Kidney glomerular epithelial cell (primary cell): ENCODE results near the gene NCCRP1.

Source experiments
- DNase-seq: peaks from one replicate; lab custom pipeline; 2025; lab: John Stamatoyannopoulos, UW

The NCCRP1 gene, protein sequence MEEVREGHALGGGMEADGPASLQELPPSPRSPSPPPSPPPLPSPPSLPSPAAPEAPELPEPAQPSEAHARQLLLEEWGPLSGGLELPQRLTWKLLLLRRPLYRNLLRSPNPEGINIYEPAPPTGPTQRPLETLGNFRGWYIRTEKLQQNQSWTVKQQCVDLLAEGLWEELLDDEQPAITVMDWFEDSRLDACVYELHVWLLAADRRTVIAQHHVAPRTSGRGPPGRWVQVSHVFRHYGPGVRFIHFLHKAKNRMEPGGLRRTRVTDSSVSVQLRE

DNA sequence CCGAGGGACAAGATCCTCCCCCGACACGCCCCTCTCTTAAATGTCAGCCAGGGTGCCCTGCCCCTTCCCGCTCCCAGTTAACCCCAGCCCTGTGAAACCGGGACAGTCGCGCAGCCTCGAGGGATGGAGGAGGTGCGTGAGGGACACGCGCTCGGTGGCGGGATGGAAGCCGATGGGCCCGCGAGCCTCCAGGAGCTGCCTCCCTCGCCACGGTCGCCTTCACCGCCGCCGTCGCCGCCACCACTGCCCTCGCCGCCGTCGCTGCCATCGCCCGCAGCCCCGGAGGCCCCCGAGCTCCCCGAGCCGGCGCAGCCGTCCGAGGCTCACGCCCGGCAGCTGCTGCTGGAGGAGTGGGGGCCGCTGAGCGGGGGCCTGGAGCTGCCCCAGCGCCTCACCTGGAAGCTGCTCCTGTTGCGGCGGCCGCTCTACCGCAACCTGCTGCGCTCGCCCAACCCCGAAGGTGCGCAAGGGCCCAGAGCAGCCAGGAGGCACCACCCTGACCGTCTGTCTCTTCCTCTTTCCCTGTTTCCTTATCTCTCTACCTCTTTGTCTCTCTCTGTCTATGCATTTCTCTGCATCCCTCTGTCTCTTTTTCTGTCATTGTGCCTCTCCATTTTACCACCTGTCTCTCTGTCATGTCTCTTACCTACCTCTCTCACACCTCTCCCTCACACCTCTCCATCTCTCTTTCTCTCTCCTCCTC, at the start of gene NCCRP1:
TSS of gene NCCRP1 (plus strand) at position 105 of the 703 bp plus-strand sequence. CDS start at position 124, 19 bp downstream.
- no peak for DNase-seq

DNA sequence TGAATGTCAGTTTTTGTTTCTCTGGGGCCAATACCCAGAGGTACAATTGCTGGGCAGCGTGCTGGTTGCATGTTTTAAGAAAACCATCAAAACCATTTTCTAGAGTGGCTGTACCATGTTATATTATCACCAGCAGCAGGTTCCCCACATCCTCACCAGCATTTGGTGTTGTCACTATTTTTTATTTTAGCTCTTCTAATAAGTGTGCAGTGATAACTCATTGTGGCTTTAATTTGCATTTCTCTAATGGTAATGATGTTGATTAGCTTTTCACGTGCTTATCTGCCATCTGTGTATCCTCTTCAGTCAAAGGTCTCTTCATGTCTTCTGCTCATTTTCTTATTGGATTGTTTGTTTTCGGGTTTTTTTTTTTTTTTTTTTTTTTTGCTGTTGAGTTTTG, 49.3 kb upstream of the NCCRP1 start:
- no peak for DNase-seq

DNA sequence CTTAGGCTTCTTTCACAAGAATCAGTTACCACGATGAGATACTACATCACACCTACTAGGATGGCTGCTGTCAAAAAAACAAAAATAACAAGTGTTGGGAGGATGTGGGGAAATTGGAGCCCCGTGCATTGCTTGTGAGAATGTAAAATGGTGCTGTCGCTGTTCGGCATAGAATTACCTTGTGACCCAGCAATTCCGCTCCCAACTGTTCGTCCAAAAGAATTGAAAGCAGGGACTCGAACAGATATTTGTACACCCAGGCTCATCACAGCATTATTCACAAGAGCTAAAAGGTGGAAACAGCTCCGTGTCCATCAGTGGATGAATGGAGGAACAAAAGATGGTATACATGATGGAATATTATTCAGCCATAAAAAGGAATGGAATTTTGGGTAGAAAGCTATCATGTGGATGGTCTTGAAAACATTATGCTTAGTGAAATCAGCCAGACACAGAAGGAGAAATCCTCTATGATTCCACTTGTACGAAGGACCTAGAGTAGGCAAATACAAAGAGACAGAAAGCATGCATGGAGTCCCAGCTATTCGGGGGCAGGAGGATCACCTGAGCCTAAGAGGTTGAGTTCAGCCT, 47.7 kb upstream of the NCCRP1 start:
- DNase-seq: no peak

DNA sequence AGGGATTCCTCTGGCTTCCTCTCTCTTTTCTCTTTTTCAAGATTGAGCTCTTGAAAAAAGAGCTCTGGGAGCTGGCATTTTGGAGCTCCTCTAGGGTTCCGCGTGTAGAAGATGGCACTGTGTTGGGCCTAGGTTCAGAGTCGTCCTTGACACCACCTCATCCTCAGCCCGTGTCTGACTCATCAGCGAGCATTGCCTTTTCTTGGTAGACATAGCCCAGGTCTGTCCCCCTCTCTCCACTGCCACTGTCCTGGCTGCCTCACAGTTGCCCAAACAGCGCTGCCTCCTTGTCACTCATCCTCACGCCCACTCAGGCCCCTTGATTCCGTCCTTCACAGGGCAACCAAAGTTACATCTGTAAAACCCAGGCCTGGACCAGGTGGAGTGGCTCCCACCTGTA, 46.5 kb upstream of the NCCRP1 start:
- no peak for DNase-seq

DNA sequence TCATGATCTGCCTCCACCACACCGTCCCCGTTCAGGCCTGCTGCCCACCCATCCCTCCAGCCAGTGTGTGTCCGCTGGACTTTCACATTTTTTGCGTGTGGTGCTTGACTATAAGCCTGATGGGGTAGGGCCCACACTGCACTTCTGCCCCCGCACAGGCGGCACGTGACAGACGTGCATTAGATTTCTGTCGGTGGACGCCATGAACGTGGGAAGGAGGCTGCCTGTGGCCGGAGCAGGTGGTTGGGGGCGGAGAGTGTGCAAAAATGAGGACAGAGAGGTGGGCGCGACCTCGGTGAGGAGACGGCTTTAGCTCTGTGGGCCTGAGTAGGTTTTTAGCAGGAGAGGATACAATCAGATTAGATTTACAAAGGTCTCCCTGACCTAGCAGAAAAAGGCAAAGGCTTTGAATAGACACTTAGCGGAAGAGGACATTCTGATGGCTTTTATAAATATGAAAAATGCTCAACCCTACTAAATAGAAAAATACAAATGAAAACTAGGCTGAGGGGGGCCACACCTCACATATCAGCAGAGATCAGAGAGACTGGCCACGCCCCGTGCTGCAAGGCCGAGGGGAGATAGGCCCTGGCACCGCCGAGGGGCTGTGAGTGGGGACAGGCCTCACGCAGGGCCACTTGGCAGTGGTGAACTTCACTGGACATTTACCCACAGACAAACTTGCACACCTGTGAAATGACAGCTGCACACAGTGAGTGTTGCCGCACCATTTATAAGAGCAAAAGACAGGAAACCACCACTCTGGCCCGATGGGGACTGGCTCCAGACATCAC, 45.8 kb upstream of the NCCRP1 start:
- DNase-seq: no peak

DNA sequence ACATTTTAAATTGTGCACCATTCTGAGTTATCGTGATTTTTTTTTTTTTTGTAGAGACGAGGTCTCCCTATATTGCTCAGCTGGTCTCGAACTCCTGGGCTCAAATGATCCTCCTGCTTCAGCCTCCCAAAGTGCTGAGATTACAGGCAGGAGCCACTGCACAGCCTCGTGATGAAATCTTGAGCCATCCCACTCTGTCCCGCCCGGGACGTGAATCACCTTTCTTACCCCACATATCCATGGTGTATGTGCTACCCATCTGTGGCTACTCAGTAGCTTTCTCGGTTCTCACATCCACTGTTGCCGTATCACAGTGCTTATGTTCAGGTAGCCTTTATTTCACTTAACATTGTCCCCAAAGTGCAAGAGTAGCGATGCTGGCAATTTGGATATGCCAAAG, 44.7 kb upstream of the NCCRP1 start:
- no peak for DNase-seq

DNA sequence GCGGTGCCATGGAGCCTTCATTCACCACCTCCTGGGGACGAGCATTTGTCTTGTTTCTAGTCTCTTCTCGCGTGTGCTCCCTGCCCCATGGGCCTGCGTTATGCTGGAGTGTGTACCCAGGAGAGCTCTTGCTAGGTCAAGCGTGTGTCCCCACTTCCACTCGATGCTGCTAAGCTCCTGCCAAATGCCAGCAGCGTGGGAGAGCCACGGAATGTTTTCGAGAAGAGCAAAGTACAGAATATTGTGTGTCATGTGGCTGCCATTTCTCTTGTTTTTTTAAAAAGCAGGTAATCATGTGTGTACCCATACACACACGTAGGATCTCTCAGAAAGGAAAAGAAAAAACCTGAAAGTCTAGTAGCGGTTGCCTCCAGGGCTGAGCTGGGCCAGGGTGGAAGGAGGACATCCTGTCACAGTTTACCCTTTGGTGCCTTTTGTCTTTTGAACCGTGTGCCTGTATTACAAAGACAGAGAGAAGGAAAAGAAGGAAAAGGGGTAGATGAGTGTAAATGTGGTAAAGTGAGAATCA, 42.6 kb upstream of the NCCRP1 start:
- no peak for DNase-seq

DNA sequence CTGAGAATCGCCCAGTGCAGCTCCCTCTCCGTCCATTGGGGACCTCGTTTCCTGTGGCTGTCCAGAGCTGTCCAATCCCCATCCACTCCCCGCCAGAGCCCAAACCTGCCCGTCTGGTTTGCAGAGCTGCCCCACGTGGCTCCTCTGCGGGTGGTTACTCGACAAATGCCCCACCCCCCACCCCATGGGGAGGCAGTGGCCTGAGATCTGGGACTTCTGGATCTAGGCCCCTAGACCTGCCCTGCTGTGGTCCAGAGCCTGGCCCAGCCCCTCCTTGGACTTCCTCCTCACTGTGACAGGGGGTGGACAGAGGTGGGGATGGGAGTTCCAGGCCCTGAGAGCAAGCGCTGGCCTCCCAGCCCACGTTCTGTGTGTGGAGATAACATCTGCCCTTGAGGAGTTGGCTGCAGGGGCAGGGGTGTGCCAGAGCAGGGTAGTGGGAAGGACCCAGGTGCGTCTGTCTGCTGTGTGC, 42.1 kb upstream of the NCCRP1 start:
- DNase-seq: no peak

DNA sequence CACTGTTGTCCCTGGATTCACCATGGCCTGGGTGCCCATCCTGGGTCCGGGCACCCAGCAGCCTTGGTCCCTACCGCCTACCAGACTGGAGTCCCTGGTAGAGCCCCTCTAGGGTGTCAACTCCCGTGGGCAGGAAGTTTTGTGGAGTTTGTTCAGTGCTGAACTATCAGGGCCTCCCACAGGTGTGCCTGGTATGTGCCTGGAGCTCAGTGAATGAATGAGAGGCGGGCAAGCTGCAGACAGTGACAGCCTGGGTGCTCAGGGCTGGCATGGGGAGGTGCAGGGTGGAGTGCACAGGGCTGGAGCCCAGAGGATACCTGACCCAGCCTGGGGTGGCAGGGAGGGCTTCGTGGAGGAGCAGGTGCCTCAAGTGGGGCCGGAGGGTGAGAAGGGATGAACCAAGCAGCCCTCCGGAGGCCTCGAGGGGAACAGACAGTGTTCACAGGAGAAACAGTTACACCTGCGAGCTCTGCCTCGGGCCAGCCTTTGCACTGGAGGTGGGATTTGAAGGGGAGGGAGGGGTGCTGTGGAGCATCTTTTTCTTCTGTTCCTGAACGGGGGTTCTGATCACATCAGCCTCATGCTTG, 41.6 kb upstream of the NCCRP1 start:
- no peak for DNase-seq

DNA sequence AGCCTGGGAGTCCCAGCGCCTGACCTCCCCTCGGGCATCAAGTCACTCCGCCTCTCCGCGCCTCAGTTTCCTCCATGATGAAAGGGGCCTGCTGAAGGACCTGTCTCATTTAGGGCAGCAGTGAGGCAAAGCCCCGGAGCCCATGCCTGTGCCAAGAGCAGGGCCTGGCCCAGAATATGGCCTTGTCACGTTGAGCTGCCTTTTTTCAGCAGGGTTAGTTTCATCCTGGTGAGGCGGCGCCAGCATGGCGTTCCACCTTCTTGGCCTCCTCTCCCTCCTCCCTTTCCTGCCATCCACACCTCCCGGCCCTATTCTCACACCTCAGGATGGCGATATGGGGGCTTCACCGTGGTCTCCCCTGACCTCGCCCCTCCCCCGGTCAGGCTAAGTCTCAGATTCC, 41.0 kb upstream of the NCCRP1 start:
- no peak for DNase-seq

DNA sequence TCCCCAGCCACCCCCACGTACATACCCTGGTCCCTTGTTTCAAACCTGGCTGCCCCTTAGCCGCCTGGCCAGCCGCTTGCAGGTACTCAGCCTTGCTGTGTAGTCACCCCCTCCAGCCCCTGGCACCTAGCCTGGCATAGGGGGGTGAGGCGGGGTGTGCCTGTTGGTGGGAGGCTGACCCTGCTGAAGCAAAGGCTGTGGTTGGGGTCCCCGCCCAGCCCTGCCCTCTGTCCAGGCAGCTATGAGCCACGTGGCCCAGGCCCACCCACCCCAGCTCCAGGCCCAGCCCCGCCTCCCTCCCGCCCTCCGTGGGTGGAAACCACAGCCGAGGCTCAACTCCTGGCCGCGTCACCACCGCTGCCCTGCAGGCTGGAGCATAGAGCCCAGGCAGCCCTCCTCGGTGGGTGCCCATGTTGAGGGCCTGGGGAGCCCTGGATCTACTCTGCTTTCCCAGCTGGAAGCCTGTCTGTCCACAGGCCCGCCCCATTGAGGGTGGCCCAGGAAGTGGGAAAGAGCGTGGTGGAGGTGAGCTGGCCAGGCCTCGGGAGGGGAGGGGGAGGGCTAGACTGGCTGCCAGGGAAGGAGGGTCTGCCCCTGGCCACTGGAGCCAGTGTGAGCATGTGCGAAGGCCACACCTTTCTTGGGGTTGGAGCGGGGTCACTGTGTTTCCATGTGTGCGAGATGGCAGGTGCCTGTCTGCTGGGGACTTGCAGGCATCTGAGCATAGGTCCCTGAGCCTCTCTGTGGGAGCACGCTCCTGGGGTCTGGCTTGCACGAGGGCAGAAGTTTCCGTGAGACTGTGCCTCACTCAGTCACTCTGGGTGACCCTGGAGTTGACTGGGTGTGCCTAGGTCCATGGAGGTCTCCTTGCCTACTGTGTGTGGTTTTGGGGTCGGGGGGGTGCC, 40.2 kb upstream of the NCCRP1 start:
- no peak for DNase-seq

DNA sequence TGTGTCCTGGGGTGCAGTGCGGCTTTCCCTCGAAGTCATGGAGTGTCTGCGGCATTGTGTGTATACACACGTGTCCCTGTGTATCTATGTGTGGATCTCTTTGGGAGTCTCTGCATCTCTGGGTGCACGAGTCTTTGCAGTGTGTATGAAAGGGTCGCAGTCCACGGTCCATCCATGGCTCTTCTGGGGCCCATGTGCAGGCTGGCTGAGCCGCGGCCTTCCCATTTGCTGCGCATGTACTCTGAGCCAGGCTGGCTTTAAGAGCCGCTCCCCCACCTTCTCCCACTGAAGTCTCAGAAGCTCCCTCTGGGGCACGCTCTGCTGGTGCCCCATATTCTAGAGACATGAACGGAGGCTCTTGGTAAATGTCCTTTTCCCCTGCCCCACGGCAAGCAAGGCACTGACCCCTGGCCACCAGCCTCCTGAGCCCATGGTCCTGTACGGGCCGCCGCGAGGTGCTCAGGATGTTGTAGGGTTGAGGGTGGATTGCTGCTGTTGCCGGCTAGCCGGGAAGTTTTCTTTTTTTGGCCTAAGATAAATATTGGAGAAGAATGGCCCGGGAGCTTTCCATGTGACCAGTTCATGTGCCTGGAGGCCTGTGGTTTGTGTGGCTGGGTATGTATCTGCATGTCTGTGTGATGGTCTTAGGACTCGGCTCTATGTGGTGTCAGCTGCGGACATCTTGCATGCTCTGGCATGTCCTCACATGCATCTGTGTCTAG, 39.3 kb upstream of the NCCRP1 start:
- DNase-seq: no peak

DNA sequence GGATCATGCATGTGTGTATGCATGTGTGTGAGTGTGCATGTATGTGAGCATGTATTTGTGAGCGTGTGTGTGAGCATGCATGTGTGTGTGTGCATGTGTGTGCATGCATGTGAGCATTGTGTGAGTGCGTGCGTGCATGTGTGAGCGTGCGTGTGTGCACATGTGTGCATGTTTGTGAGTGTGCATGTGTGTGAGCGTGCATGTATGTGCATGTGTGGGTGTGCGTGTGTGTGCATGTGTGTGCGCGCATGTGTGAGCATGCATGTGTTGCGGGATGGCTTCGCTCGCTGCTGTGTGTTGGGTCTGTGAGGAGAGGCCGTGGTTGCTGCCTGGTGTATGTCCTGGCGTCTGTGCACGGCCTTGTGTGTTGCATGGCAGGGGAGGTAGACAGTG, 38.8 kb upstream of the NCCRP1 start:
- no peak for DNase-seq

DNA sequence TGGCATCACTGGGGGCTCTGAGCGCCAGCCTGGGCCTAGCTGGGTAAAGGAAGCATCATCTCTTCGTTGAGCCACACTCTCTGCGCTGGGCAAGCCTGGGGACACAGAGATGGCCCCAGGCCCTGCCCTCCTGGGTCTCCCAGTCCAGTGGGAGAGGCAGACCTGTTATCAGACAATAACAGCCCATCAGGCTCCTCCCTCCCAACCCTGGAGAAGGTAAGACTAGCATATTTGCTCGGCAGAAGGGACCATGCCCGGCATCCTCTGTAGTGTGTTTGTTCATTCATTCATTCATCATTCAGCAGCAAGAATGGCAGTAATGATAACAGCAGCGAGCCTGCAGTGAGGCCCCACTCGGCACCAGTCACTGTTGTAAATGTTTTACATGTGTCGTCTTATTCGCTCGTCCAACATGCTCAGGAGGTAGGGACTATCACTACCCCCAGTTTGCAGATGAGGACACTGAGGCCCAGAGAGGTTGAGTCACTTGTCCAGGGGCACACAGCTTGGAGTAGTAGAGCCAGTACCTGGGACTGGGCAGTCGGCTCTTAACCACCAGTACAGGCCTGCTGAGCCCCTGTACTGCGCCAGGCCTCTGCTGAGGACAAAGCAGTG, 38.0 kb upstream of the NCCRP1 start:
- no peak for DNase-seq

DNA sequence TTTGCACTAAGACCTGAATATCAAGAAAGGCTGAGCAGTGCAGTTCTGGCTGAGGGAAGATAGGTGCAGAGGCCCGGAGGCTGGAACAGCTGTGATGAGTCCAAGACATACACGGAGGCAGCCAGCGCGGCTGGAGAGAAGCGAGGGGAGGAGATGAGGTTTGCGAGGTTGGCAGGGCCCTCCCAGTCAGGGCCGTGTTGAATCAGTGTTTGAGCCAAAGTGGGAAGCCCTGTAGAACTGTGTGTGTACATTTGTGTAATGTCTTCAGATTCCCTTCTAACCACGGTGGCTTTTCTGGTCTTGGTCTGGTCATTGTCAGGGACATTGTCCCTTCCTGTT, 36.3 kb upstream of the NCCRP1 start:
- no peak for DNase-seq

DNA sequence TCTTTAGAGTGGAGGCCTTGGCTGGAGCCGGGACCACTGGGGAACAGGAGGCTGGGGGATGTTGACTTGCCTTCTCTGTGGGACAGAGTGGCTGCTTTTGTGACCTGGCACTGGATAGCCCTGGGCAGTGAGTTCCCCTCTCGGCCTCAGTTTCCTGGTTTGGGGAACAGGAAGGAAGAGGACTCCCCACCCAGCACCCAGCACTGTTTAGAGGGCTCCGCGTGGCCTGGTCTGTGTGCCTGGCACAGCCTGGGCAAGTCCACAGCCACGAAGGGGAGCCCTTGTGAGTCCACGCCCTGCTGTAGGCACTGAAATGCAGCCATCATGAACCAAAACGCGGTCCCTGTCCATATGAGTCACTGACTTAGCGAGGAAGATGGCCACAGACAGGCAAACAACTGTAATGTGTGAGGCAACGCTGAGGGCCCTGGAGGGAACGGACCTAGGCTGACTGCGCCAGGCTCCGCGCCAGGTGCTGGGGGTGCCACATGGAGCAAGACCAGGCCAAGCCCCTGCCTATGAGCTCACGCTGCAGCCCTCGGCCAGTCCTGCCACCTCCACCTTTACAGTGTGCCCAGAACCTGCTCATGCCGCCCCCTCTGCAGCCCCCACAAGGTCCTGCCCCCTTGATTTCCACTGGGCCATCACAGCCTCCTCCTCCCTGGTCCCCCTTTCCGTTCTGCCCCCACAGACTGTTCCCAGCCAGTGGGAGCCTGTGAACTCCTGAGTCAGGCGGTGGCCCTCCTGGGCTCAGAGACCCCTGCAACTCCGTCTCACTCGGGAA, 35.7 kb upstream of the NCCRP1 start:
- DNase-seq: no peak

DNA sequence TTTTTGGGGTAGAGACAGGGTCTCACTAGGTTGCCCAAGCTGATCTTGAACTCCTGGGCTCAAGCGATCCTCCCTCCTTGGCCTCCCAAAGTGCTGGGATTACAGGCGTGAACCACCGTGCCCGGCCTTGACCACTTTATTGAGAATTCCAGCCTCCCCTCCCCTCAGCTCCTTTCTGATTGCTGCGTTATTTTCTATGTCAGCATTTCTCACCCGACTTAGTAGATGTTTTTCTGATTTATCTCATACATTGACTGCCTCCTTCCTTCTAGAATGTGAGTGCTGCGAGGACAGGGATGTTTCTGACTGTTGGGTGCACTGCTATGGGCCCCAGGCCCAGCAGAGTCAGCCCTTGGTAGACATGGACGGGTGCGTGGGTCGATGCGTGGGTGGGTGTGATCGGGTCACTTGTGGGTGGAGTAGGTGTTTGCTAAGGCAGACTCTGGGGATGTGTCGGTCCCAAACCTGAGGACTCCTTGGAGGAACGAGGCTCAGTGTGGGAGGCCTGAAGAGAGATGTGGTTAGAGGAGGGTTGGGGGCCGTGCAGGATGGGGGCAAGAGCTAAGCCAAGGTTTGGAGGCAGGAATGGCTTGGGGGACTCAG, 34.2 kb upstream of the NCCRP1 start:
- DNase-seq: no peak

DNA sequence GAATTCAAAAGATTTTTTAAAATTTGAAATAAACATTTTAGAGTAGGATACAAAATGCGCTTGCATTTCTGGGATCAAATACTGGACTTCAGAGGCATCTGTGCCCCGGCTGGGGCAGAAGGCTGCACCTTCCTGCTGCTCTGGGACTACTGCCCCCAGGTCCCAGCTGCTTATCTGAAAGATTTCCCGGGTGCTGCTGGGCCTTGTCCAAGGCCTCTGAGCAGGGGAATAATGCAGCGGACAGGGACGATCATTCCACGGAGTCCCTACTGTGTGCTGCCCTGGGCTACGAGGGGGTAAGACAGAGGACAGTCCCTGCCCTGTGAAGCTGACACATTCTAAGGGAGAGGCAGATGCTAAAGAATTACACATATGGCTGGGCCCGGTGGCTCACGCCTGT, 33.1 kb upstream of the NCCRP1 start:
- no peak for DNase-seq

DNA sequence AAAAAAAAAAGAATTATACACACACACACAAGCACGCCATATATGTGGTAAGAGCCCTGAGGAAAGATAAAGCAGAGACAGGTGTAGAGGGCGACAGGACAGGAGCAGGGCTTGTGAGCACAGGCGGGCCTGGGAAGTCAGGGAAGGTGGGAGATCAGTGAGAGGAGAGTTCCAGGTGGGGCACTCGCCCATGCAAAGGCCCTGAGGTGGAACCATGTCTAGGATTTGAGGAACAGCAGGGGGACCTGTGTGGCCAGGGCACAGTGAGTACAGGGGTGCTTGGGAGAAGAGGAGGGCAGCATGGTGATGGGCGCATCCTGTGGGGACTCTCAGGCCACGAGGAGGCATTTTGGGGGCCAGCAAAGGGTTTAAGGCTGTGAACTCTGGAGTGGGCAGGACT, 32.5 kb upstream of the NCCRP1 start:
- DNase-seq: no peak
